ENCODE measurements around the gene CP. TPM values are rescaled to one million over a fixed set of nuclear protein-coding genes. Genes with fewer than 3 reads are reported as not detected.

The CP gene
- total RNA-seq, 1 experiment from 2014 or later: 1.5 TPM

GRCh38 chr3:149145356-149145755 lies 76.3 kb downstream of the CP start (continued):
- TF ChIP-seq, protein P1, sequence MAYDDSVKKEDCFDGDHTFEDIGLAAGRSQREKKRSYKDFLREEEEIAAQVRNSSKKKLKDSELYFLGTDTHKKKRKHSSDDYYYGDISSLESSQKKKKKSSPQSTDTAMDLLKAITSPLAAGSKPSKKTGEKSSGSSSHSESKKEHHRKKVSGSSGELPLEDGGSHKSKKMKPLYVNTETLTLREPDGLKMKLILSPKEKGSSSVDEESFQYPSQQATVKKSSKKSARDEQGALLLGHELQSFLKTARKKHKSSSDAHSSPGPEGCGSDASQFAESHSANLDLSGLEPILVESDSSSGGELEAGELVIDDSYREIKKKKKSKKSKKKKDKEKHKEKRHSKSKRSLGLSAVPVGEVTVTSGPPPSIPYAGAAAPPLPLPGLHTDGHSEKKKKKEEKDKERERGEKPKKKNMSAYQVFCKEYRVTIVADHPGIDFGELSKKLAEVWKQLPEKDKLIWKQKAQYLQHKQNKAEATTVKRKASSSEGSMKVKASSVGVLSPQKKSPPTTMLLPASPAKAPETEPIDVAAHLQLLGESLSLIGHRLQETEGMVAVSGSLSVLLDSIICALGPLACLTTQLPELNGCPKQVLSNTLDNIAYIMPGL (CRISPR knock-in tag; IDR thresholded peaks at IDR 0.05): no peak
- no peak for TF ChIP-seq ZNF317 (CRISPR knock-in tag; IDR thresholded peaks at IDR 0.05; ENCODE audit: borderline replicate concordance, low read depth)
- TF ChIP-seq GTF2I (CRISPR knock-in tag; conservative IDR thresholded peaks at IDR 0.05): no peak
- no peak for TF ChIP-seq ZNF416 (CRISPR knock-in tag; IDR thresholded peaks at IDR 0.05)

GRCh38 chr3:149142682-149143081 lies 78.9 kb downstream of the CP start:
- H3K27ac Mint-ChIP-seq: 0 out of 2 replicates have a peak overlapping the region, but pooled peaks have one; percentile 19

DNA sequence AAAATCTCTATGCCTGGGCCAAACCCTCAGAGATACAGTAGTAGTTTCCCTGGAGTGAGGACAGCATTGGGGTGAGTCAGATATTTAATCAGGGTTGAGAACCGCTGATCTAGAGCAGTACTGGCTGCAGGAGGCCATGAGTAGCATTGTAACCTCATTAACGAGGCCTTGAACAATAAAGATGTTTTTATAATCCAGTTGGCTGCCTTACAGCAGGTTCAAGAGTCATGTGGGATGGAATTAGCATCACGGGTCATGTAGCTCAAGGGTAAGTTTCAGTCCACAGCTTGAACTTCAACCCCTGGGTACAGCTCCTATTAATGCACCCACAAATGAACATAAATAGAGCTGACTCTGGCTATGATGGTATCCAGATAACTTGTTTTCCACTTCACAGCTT lies 87.1 kb downstream of the CP start:
- ChIA-PET CTCF (interaction anchor here (2.1 kb wide), 1 partner anchor 14 kb away, joined by 5 read pairs; no protein-coding TSS in a partner anchor), POLR2A (no interaction called here)
- Mint-ChIP-seq H3K4me3 (no peak overlapping the region), H3K9me3 (no peaks in the 10 kb centered on the region), H3K4me1 (peaks cover 70% of the 10 kb centered on the region), H3K27me3 (ENCODE audit: low read depth) (no peaks in the 10 kb centered on the region), H3K36me3 (peaks cover 13% of the 10 kb centered on the region), H3K27ac (peak overlapping the region; percentile 48)
- DNase-seq (ENCODE audit: low spot score) (no peak), ATAC-seq (no peak; the same call in 1 of the 2 replicates)
- TF ChIP-seq, protein P2, sequence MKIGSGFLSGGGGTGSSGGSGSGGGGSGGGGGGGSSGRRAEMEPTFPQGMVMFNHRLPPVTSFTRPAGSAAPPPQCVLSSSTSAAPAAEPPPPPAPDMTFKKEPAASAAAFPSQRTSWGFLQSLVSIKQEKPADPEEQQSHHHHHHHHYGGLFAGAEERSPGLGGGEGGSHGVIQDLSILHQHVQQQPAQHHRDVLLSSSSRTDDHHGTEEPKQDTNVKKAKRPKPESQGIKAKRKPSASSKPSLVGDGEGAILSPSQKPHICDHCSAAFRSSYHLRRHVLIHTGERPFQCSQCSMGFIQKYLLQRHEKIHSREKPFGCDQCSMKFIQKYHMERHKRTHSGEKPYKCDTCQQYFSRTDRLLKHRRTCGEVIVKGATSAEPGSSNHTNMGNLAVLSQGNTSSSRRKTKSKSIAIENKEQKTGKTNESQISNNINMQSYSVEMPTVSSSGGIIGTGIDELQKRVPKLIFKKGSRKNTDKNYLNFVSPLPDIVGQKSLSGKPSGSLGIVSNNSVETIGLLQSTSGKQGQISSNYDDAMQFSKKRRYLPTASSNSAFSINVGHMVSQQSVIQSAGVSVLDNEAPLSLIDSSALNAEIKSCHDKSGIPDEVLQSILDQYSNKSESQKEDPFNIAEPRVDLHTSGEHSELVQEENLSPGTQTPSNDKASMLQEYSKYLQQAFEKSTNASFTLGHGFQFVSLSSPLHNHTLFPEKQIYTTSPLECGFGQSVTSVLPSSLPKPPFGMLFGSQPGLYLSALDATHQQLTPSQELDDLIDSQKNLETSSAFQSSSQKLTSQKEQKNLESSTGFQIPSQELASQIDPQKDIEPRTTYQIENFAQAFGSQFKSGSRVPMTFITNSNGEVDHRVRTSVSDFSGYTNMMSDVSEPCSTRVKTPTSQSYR (CRISPR knock-in tag; IDR thresholded peaks at IDR 0.05): no peak
- no peak for TF ChIP-seq ESRRA (CRISPR knock-in tag; IDR thresholded peaks at IDR 0.05; ENCODE audit: borderline replicate concordance)
- TF ChIP-seq GTF2I (CRISPR knock-in tag; conservative IDR thresholded peaks at IDR 0.05): no peak
- TF ChIP-seq, protein P3, sequence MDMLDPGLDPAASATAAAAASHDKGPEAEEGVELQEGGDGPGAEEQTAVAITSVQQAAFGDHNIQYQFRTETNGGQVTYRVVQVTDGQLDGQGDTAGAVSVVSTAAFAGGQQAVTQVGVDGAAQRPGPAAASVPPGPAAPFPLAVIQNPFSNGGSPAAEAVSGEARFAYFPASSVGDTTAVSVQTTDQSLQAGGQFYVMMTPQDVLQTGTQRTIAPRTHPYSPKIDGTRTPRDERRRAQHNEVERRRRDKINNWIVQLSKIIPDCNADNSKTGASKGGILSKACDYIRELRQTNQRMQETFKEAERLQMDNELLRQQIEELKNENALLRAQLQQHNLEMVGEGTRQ (CRISPR knock-in tag; IDR thresholded peaks at IDR 0.05): no peak
- TF ChIP-seq ZNF138 (CRISPR knock-in tag; conservative IDR thresholded peaks at IDR 0.05): no peak
- no peak for TF ChIP-seq HMGA2 (CRISPR knock-in tag; IDR thresholded peaks at IDR 0.05)
- no peak for TF ChIP-seq NR2C2 (CRISPR knock-in tag; IDR thresholded peaks at IDR 0.05)
- TF ChIP-seq ZNF232 (CRISPR knock-in tag; IDR thresholded peaks at IDR 0.05): no peak
- no peak for TF ChIP-seq ZSCAN18 (CRISPR knock-in tag; IDR thresholded peaks at IDR 0.05)
- no peak for TF ChIP-seq MLX (CRISPR knock-in tag; IDR thresholded peaks at IDR 0.05)
- TF ChIP-seq NFATC4 (CRISPR knock-in tag; IDR thresholded peaks at IDR 0.05): no peak
- TF ChIP-seq NFYB (CRISPR knock-in tag; conservative IDR thresholded peaks at IDR 0.05; ENCODE audit: low read depth): no peak

More at GRCh38 chr3:149142682-149143081, 78.9 kb downstream of the CP start:
- ChIA-PET CTCF (no interaction called here), POLR2A (no interaction called here)
- TF ChIP-seq HMGA2 (CRISPR knock-in tag; IDR thresholded peaks at IDR 0.05) (no peak), NFATC4 (CRISPR knock-in tag; IDR thresholded peaks at IDR 0.05) (no peak), ZNF423 (CRISPR knock-in tag; IDR thresholded peaks at IDR 0.05) (no peak), ZNF396 (CRISPR knock-in tag; IDR thresholded peaks at IDR 0.05; ENCODE audit: borderline replicate concordance) (no peak), TEAD4 (CRISPR knock-in tag; IDR thresholded peaks at IDR 0.05) (no peak), ZNF671 (CRISPR knock-in tag; IDR thresholded peaks at IDR 0.05) (no peak)
- TF ChIP-seq, protein P4, sequence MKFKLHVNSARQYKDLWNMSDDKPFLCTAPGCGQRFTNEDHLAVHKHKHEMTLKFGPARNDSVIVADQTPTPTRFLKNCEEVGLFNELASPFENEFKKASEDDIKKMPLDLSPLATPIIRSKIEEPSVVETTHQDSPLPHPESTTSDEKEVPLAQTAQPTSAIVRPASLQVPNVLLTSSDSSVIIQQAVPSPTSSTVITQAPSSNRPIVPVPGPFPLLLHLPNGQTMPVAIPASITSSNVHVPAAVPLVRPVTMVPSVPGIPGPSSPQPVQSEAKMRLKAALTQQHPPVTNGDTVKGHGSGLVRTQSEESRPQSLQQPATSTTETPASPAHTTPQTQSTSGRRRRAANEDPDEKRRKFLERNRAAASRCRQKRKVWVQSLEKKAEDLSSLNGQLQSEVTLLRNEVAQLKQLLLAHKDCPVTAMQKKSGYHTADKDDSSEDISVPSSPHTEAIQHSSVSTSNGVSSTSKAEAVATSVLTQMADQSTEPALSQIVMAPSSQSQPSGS (CRISPR knock-in tag; IDR thresholded peaks at IDR 0.05; ENCODE audit: borderline replicate concordance, low read depth): no peak
- TF ChIP-seq, protein P5, sequence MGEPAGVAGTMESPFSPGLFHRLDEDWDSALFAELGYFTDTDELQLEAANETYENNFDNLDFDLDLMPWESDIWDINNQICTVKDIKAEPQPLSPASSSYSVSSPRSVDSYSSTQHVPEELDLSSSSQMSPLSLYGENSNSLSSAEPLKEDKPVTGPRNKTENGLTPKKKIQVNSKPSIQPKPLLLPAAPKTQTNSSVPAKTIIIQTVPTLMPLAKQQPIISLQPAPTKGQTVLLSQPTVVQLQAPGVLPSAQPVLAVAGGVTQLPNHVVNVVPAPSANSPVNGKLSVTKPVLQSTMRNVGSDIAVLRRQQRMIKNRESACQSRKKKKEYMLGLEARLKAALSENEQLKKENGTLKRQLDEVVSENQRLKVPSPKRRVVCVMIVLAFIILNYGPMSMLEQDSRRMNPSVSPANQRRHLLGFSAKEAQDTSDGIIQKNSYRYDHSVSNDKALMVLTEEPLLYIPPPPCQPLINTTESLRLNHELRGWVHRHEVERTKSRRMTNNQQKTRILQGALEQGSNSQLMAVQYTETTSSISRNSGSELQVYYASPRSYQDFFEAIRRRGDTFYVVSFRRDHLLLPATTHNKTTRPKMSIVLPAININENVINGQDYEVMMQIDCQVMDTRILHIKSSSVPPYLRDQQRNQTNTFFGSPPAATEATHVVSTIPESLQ (CRISPR knock-in tag; IDR thresholded peaks at IDR 0.05): no peak
- TF ChIP-seq, protein P6, sequence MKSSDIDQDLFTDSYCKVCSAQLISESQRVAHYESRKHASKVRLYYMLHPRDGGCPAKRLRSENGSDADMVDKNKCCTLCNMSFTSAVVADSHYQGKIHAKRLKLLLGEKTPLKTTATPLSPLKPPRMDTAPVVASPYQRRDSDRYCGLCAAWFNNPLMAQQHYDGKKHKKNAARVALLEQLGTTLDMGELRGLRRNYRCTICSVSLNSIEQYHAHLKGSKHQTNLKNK (CRISPR knock-in tag; IDR thresholded peaks at IDR 0.05): no peak
- no peaks in the 10 kb centered on the region for H3K27me3 Mint-ChIP-seq (ENCODE audit: low read depth)
- peaks cover 37% of the 10 kb centered on the region for H3K36me3 Mint-ChIP-seq
- no peaks in the 10 kb centered on the region for H3K9me3 Mint-ChIP-seq
- H3K4me3 Mint-ChIP-seq: no peak overlapping the region
- DNase-seq (ENCODE audit: low spot score) (no peak), ATAC-seq (no peak)
- H3K4me1 Mint-ChIP-seq: peaks cover 27% of the 10 kb centered on the region

All from WTC11 (cell line).